CD4-positive, alpha-beta memory T cell (primary cell): ENCODE results near the gene SMC1B. TPM values are rescaled to one million over a fixed set of nuclear protein-coding genes. Genes with fewer than 3 reads are reported as not detected.

Source experiments
- CTCF ChIA-PET: fragments of 350-600 bp; sonication (Branson Sonifier 250); formaldehyde crosslinking; loops from one replicate; lab custom pipeline; 2021; ENCODE audit warnings: inconsistent platforms; ENCODE audit not compliant: partially characterized antibody; lab: Charles Lee
- POLR2A ChIA-PET: fragments of 350-600 bp; sonication (Branson Sonifier 250); formaldehyde crosslinking; loops from one replicate; lab custom pipeline; 2021; ENCODE audit not compliant: partially characterized antibody; lab: Charles Lee
- DNase-seq, 5 donors: peaks; one replicate each; pipeline versions ENCODE4 v3.0.0 to v3.0.0-alpha.2; 2020 to 2022; ENCODE audit warnings: mixed read lengths in 1 of 5
- H3K27ac ChIP-seq: one replicate; pipeline ENCODE4 v1.7.0; 2013; ENCODE audit warnings: low read depth, low read length
- H3K27me3 ChIP-seq: 2 replicates; pipeline ENCODE4 v1.7.0; 2013; ENCODE audit warnings: mild to moderate bottlenecking, low read length, moderate library complexity; ENCODE audit not compliant: insufficient read depth
- H3K36me3 ChIP-seq: 2 replicates; pipeline ENCODE4 v1.7.0; 2013; ENCODE audit warnings: mild to moderate bottlenecking, low read length, moderate library complexity; ENCODE audit not compliant: insufficient read depth
- H3K4me1 ChIP-seq: 2 replicates; pipeline ENCODE4 v1.7.0; 2013; ENCODE audit warnings: mild to moderate bottlenecking, low read length, moderate library complexity; ENCODE audit not compliant: insufficient read depth
- H3K4me3 ChIP-seq, 2 donors: one replicate each; pipeline ENCODE4 v1.7.0; 2013; ENCODE audit warnings: low read length in 2 of 2, mild to moderate bottlenecking in 1 of 2
- H3K9me3 ChIP-seq, 2 donors: one replicate each; pipeline ENCODE4 v1.7.0; 2013; ENCODE audit warnings: low read length in 2 of 2, control low read depth in 1 of 2; ENCODE audit not compliant: control insufficient read depth in 1 of 2
- H3K27ac Mint-ChIP-seq, 7 donors: one replicate each; pipeline ENCODE4 v1.8.0; 2020 to 2021; ENCODE audit warnings: mixed read lengths in 7 of 7, mild to moderate bottlenecking in 6 of 7, inconsistent platforms in 3 of 7, moderate library complexity in 3 of 7
- H3K27me3 Mint-ChIP-seq, 2 donors: one replicate each; pipeline ENCODE4 v1.8.0; 2020 to 2021; ENCODE audit warnings: mixed read lengths in 2 of 2
- H3K36me3 Mint-ChIP-seq, 2 donors: one replicate each; pipeline ENCODE4 v1.8.0; 2020 to 2021; ENCODE audit warnings: mixed read lengths in 2 of 2, inconsistent platforms in 1 of 2, mild to moderate bottlenecking in 1 of 2
- H3K4me1 Mint-ChIP-seq, 4 donors: one replicate each; pipeline ENCODE4 v1.8.0; 2020 to 2021; ENCODE audit warnings: mixed read lengths in 4 of 4, mild to moderate bottlenecking in 1 of 4
- H3K4me3 Mint-ChIP-seq, 8 donors: one replicate each; pipeline ENCODE4 v1.8.0; 2020 to 2021; ENCODE audit warnings: mixed read lengths in 8 of 8, mild to moderate bottlenecking in 7 of 8, moderate library complexity in 6 of 8, inconsistent platforms in 3 of 8
- H3K9me3 Mint-ChIP-seq, 8 donors: one replicate each; pipeline ENCODE4 v1.8.0; 2020 to 2021; ENCODE audit warnings: mixed read lengths in 8 of 8, mild to moderate bottlenecking in 5 of 8, inconsistent platforms in 3 of 8, moderate library complexity in 1 of 8
- intact Hi-C: fragments of 100-400 bp; cut with micrococcal nuclease; formaldehyde crosslinking; loops from one replicate; pipeline ENCODE4 v1.15.1; 2023
- polyA plus RNA-seq, 2 donors: library from polyadenylated mRNA; unstranded; fragments of 300-500 nt; fragmentation: Illumina TruSeq; gene quantifications; one replicate each; pipeline ENCODE4 v1.2.3, GENCODE V29; 2021
- total RNA-seq, 2 experiments: library from RNA; stranded (reverse); gene quantifications; one replicate each; pipeline ENCODE4 v1.2.3, GENCODE V29; 2021

Gene SMC1B
- total and polyA plus RNA-seq, 4 experiments from 2014 or later = 0.08 TPM; not detected in 3

GRCh38 chr22:45320357-45320976 lies 92.9 kb downstream of the SMC1B start:
- Mint-ChIP-seq H3K4me3 (peak overlapping the region in 6 of 8 donors; percentile 82 to 89 (median 83)), H3K4me1 (peaks cover 34 to 94% (median 72%) of the 10 kb centered on the region in 4 donors), H3K36me3 (peaks cover 23 to 35% of the 10 kb centered on the region in 2 donors), H3K27ac (peak overlapping the region; percentile 96 to 100 (median 99)), H3K27me3 (no peaks in the 10 kb centered on the region), H3K9me3 (peaks cover 0 to 5% (median 0%) of the 10 kb centered on the region in 8 donors)
- Histone ChIP-seq H3K9me3 (no peaks in the 10 kb centered on the region), H3K27ac (peak overlapping the region; percentile 94), H3K4me1 (peaks cover 53% of the 10 kb centered on the region), H3K27me3 (no peaks in the 10 kb centered on the region), H3K4me3 (no peak overlapping the region), H3K36me3 (peaks cover 28% of the 10 kb centered on the region)
- CTCF ChIA-PET = interaction anchor here (0.6 kb wide), 1 partner anchor 152 kb away, joined by 3 read pairs; no protein-coding TSS in a partner anchor
- intact Hi-C loops = no loop called here
- DNase-seq = no peak
- POLR2A ChIA-PET = interaction anchor here (3.5 kb wide), 1 partner anchor 10 kb away, joined by 41 read pairs; the partner anchor contains the start of gene FAM118A

GRCh38 chr22:45319324-45319685 lies 94.1 kb downstream of the SMC1B start:
- H3K9me3 ChIP-seq = no peaks in the 10 kb centered on the region
- peaks cover 18 to 25% of the 10 kb centered on the region in 2 donors for H3K36me3 Mint-ChIP-seq
- peak overlapping the region; percentile 81 to 89 (median 83) for H3K4me3 Mint-ChIP-seq
- peak overlapping the region; percentile 96 to 100 (median 99) for H3K27ac Mint-ChIP-seq
- peak overlapping the region; percentile 94 for H3K27ac ChIP-seq
- ChIA-PET POLR2A (interaction anchor here (0.6 to 4.2 kb wide), 4 partner anchors 9 to 23 kb away, joined by 3 to 41 read pairs (median 15); partner anchors contain the start of gene FAM118A), CTCF (no interaction called here)
- no peaks in the 10 kb centered on the region for H3K27me3 Mint-ChIP-seq
- H3K4me1 ChIP-seq = peaks cover 65% of the 10 kb centered on the region
- no peak for DNase-seq
- intact Hi-C loops = loop anchor here (5.0 kb wide), 3 partner anchors 37 to 718 kb away; partner anchors contain the start of genes NUP50 and UPK3A
- H3K27me3 ChIP-seq = no peaks in the 10 kb centered on the region
- peak overlapping the region; percentile 26 to 49 for H3K4me3 ChIP-seq
- peaks cover 35 to 94% (median 75%) of the 10 kb centered on the region in 4 donors for H3K4me1 Mint-ChIP-seq
- H3K9me3 Mint-ChIP-seq = peaks cover 0 to 5% (median 0%) of the 10 kb centered on the region in 8 donors
- peaks cover 25% of the 10 kb centered on the region for H3K36me3 ChIP-seq

- peak; percentile 69 to 91 (median 75) for DNase-seq
- Histone ChIP-seq H3K4me1 (peaks cover 70% of the 10 kb centered on the region), H3K4me3 (peak overlapping the region; percentile 26 to 49), H3K9me3 (no peaks in the 10 kb centered on the region), H3K27ac (peak overlapping the region; percentile 94), H3K27me3 (no peaks in the 10 kb centered on the region), H3K36me3 (peaks cover 19% of the 10 kb centered on the region)
- POLR2A ChIA-PET = interaction anchor here (0.6 to 4.2 kb wide), 8 partner anchors 9 to 146 kb away, joined by 3 to 41 read pairs (median 3); partner anchors contain the start of gene FAM118A
- H3K4me1 Mint-ChIP-seq = peaks cover 36 to 93% (median 75%) of the 10 kb centered on the region in 4 donors
- H3K27me3 Mint-ChIP-seq = no peaks in the 10 kb centered on the region
- CTCF ChIA-PET = interaction anchor here (0.7 to 1.0 kb wide), 2 partner anchors 13 to 23 kb away, joined by 3 to 5 read pairs; no protein-coding TSS in a partner anchor
- H3K27ac Mint-ChIP-seq = peak overlapping the region; percentile 96 to 100 (median 99)
- H3K4me3 Mint-ChIP-seq = peak overlapping the region; percentile 81 to 89 (median 83)
- intact Hi-C loops = loop anchor here (1.0 to 5.0 kb wide), 6 partner anchors 9 to 719 kb away; partner anchors contain the start of genes FAM118A, NUP50, RIBC2 and SMC1B
- H3K36me3 Mint-ChIP-seq = peaks cover 14 to 20% of the 10 kb centered on the region in 2 donors
- peaks cover 0 to 3% (median 0%) of the 10 kb centered on the region in 8 donors for H3K9me3 Mint-ChIP-seq
Measured at GRCh38 chr22:45318558-45319323, 94.7 kb downstream of the SMC1B start.

GRCh38 chr22:45318168-45318557 lies 95.2 kb downstream of the SMC1B start:
- POLR2A ChIA-PET = interaction anchor here (0.7 to 4.2 kb wide), 6 partner anchors 8 to 145 kb away, joined by 3 to 41 read pairs (median 6); partner anchors contain the start of gene FAM118A
- H3K4me1 ChIP-seq = peaks cover 75% of the 10 kb centered on the region
- peak overlapping the region in 1 of 2 donors; percentile 49 for H3K4me3 ChIP-seq

GRCh38 chr22:45317551-45318167 lies 95.7 kb downstream of the SMC1B start:
- no peaks in the 10 kb centered on the region for H3K27me3 Mint-ChIP-seq
- Histone ChIP-seq H3K36me3 (peaks cover 8% of the 10 kb centered on the region), H3K4me3 (peak overlapping the region in 1 of 2 donors; percentile 49), H3K9me3 (no peaks in the 10 kb centered on the region), H3K27ac (peak overlapping the region; percentile 94), H3K4me1 (peaks cover 78% of the 10 kb centered on the region), H3K27me3 (no peaks in the 10 kb centered on the region)
- H3K4me3 Mint-ChIP-seq = peak overlapping the region; percentile 81 to 89 (median 83)
- CTCF ChIA-PET = interaction anchor here (1.0 kb wide), 1 partner anchor 22 kb away, joined by 5 read pairs; no protein-coding TSS in a partner anchor
- peaks cover 0 to 2% (median 0%) of the 10 kb centered on the region in 8 donors for H3K9me3 Mint-ChIP-seq
- peaks cover 5 to 13% of the 10 kb centered on the region in 2 donors for H3K36me3 Mint-ChIP-seq
- peak overlapping the region; percentile 96 to 100 (median 99) for H3K27ac Mint-ChIP-seq
- POLR2A ChIA-PET = interaction anchor here (0.7 to 4.2 kb wide), 6 partner anchors 8 to 145 kb away, joined by 3 to 41 read pairs (median 6); partner anchors contain the start of gene FAM118A
- DNase-seq = peak in 1 of 5 donors; percentile 76
- H3K4me1 Mint-ChIP-seq = peaks cover 40 to 94% (median 76%) of the 10 kb centered on the region in 4 donors
- intact Hi-C loops = loop anchor here (1.0 to 5.0 kb wide), 6 partner anchors 8 to 720 kb away; partner anchors contain the start of genes FAM118A, NUP50, RIBC2 and SMC1B

More at GRCh38 chr22:45318168-45318557, 95.2 kb downstream of the SMC1B start:
- Histone ChIP-seq H3K27ac (peak overlapping the region; percentile 94), H3K9me3 (no peaks in the 10 kb centered on the region), H3K27me3 (no peaks in the 10 kb centered on the region), H3K36me3 (peaks cover 13% of the 10 kb centered on the region)
- CTCF ChIA-PET = interaction anchor here (0.7 to 1.0 kb wide), 2 partner anchors 13 to 22 kb away, joined by 3 to 5 read pairs; no protein-coding TSS in a partner anchor
- H3K9me3 Mint-ChIP-seq = peaks cover 0 to 2% (median 0%) of the 10 kb centered on the region in 8 donors
- intact Hi-C loops = loop anchor here (1.0 to 5.0 kb wide), 6 partner anchors 9 to 719 kb away; partner anchors contain the start of genes FAM118A, NUP50, RIBC2 and SMC1B
- H3K36me3 Mint-ChIP-seq = peaks cover 8 to 14% of the 10 kb centered on the region in 2 donors
- H3K27ac Mint-ChIP-seq = peak overlapping the region; percentile 96 to 100 (median 99)
- DNase-seq = peak; percentile 93 to 97 (median 96)
- H3K4me3 Mint-ChIP-seq = peak overlapping the region; percentile 81 to 89 (median 83)
- no peaks in the 10 kb centered on the region for H3K27me3 Mint-ChIP-seq
- peaks cover 36 to 92% (median 73%) of the 10 kb centered on the region in 4 donors for H3K4me1 Mint-ChIP-seq
